ENCODE results near the gene ANAPC15. TPM values are rescaled to one million over a fixed set of nuclear protein-coding genes. Genes with fewer than 3 reads are reported as not detected.

ANAPC15 gene
- total RNA-seq, 2 donors from 2014 or later = 26.4 to 30.0 TPM

DNA sequence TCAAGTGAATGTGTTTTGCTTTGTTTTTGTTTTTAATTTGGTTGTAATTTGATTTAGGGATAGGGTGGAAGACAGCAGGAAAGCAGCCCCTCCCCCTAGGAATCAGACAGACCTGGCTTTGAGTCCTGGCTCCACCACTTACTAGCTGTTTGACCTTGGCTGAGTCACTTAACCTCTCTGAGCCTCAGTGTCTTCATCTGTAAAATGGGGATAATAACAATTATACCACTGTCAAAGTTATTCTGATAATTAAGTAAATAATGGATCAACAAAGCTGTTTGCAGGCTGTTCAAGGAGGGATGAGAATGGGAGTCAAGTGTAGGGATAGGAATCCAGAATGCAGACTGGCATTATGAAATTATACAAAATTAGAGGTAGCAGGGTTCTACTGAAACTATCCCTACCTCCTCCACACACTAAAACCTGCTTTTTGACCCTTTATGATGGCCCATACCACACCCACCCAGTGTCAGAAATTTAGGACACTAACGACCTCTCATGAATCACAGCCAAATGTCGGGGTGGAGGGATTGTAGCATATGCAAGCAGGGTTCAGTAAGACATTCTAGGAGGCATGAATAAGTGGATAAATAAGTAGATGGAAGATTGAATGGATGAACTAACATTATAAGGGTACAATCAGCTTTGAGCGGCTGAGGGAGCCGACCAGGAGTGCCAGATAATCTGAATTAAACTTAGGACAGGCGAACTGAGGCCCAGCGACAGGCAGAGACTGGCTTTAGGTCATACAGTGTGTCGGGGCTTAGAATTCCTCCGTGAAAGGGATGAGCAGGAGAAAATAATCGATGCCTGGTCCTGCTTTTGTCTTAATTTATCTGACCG, 974 bp downstream of the ANAPC15 start:
- Histone ChIP-seq H3K27me3 (no peaks in the 10 kb centered on the region), H3K36me3 (peaks cover 13% of the 10 kb centered on the region)
- no peak for DNase-seq (ENCODE audit: low spot score)

DNA sequence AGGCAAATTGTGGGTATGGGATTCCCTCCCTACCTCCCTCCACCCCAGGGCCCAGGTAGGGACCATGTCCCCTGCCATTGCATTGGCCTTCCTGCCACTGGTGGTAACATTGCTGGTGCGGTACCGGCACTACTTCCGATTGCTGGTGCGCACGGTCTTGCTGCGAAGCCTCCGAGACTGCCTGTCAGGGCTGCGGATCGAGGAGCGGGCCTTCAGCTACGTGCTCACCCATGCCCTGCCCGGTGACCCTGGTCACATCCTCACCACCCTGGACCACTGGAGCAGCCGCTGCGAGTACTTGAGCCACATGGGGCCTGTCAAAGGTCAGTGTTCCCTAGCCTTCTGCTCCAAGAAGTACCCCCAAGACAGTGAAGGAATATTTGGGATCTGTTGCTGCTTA, 6.6 kb downstream of the ANAPC15 start, which contains the start of gene TOMT:
TSS of gene TOMT (plus strand) at position 37 of the 400 bp plus-strand sequence. CDS start at position 65, 28 bp downstream.
- DNase-seq (ENCODE audit: low spot score) = no peak
- Histone ChIP-seq H3K36me3 (peaks cover 13% of the 10 kb centered on the region), H3K27me3 (no peaks in the 10 kb centered on the region), H3K27ac (no peak within 1 kb of the TSS), H3K9me3 (no peaks in the 10 kb centered on the region), H3K4me3 (no peak within 1 kb of the TSS), H3K4me1 (peaks cover 0 to 23% of the 10 kb centered on the region in 2 donors)
- TF ChIP-seq, protein P1, sequence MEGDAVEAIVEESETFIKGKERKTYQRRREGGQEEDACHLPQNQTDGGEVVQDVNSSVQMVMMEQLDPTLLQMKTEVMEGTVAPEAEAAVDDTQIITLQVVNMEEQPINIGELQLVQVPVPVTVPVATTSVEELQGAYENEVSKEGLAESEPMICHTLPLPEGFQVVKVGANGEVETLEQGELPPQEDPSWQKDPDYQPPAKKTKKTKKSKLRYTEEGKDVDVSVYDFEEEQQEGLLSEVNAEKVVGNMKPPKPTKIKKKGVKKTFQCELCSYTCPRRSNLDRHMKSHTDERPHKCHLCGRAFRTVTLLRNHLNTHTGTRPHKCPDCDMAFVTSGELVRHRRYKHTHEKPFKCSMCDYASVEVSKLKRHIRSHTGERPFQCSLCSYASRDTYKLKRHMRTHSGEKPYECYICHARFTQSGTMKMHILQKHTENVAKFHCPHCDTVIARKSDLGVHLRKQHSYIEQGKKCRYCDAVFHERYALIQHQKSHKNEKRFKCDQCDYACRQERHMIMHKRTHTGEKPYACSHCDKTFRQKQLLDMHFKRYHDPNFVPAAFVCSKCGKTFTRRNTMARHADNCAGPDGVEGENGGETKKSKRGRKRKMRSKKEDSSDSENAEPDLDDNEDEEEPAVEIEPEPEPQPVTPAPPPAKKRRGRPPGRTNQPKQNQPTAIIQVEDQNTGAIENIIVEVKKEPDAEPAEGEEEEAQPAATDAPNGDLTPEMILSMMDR (IDR thresholded peaks at IDR 0.05) = no peak

More for the DNA sequence above, 974 bp downstream of the ANAPC15 start:
- no peaks in the 10 kb centered on the region for H3K9me3 ChIP-seq
- peak overlapping the region; percentile 40 to 65 for H3K4me3 ChIP-seq
- TF ChIP-seq, protein P1 (IDR thresholded peaks at IDR 0.05) = no peak
- peaks cover 0 to 12% of the 10 kb centered on the region in 2 donors for H3K4me1 ChIP-seq
- H3K27ac ChIP-seq = peak overlapping the region; percentile 96 to 97

DNA sequence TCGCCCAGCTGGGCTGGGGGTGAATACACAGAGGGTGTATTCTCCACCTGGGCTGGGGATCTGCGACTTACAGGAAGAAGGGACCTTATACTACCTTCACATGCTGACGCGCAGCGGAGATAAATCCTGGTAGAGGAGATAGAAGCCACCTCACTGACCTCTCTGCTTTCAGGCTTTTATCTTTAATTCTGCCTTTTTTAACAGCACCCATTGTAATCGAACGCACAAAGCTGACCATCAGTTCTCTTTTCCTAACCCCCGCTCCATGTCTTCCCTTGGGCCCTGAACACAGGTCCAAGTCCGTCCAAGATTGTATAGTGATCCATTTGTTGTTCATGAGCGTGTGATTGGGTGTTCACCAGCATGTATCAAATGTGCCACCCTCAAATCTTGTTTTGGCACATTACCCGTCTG, 8.7 kb downstream of the ANAPC15 start:
- H3K9me3 ChIP-seq = no peaks in the 10 kb centered on the region
- H3K27ac ChIP-seq = peak overlapping the region; percentile 92 to 94
- H3K4me1 ChIP-seq = peaks cover 0 to 42% of the 10 kb centered on the region in 2 donors
- peak overlapping the region; percentile 79 to 85 for H3K4me3 ChIP-seq
- no peaks in the 10 kb centered on the region for H3K27me3 ChIP-seq
- TF ChIP-seq, protein P1 (IDR thresholded peaks at IDR 0.05) = no peak
- H3K36me3 ChIP-seq = peaks cover 10% of the 10 kb centered on the region
- DNase-seq (ENCODE audit: low spot score) = no peak

DNA sequence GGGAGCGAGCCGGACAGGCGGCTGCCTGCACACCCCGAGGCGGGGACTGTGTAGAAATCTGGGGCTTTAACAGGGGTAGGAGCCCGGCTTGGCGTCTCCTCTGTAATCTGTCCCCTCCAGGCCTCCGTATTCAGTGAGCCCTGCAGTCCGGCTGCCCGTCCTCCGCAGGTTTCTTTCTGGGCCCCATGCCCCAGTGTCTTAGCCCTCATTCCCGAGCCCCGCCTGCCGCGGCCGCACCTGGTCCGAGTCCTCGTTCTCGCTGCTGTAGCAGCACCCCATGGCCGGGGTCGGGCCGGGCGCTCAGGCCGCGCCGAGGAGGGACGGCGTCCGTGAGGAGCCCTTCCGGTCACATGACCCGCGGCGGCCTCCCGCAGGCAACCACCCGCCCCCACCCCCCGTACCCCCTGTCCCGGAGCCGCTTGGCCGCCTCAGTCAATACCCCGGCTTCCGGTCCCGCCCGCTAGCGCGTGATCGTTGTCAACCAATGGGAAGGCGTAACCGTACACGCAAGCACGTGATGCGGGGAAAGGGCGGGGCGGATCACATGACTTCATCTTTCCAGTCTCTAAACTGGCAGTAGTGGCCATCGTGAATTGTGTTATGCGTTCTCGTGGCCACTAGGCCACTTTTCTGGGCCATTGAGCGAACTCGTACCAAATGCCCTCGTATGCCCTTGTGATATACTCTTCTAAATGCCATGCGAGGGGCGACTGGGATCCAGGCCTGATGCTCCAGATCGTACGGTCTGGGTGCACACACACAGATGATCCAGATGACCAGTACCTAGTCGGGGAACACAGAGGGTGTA, 9.3 kb downstream of the ANAPC15 start, which contains the start of gene LAMTOR1:
TSS of gene LAMTOR1 (minus strand) at position 352 of the 808 bp plus-strand sequence. CDS start at position 279, 73 bp downstream.
- peaks cover 11% of the 10 kb centered on the region for H3K36me3 ChIP-seq
- H3K4me3 ChIP-seq = peak within 1 kb of the TSS; percentile 79 to 85
- TF ChIP-seq, protein P1 (IDR thresholded peaks at IDR 0.05) = peak in 1 of 2 donors; percentile 51
- DNase-seq (ENCODE audit: low spot score) = peak; percentile 100
- H3K9me3 ChIP-seq = no peaks in the 10 kb centered on the region
- peaks cover 0 to 44% of the 10 kb centered on the region in 2 donors for H3K4me1 ChIP-seq
- H3K27me3 ChIP-seq = no peaks in the 10 kb centered on the region
- H3K27ac ChIP-seq = peak within 1 kb of the TSS; percentile 92 to 94

DNA sequence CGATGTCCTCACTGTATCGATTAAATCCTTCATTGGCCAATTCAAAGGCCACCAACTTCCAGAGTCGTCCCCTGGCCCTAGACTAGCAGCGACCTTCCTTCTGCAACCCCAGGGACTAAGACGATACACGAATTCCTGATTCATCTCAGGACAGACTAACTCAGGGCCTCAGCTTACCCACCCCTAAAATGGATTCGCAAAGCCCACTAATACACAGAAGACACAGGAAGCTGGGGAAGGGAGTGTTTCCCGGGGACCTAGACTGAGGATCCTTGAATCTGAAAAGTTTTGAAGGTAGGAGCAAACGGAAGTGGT, 9.9 kb downstream of the ANAPC15 start:
- Histone ChIP-seq H3K9me3 (no peaks in the 10 kb centered on the region), H3K27ac (peak overlapping the region; percentile 92 to 94), H3K36me3 (peaks cover 17% of the 10 kb centered on the region), H3K4me3 (peak overlapping the region; percentile 79 to 85), H3K4me1 (peaks cover 0 to 44% of the 10 kb centered on the region in 2 donors), H3K27me3 (no peaks in the 10 kb centered on the region)
- DNase-seq (ENCODE audit: low spot score) = no peak
- TF ChIP-seq, protein P1 (IDR thresholded peaks at IDR 0.05) = no peak
